ENCODE results near the gene TENM3.

TENM3 gene

GRCh38 chr4:182495645-182496385 is 252.6 kb downstream of the TENM3 start:
- Histone ChIP-seq H3K9me2 (ENCODE audit: low read depth, low read length) (no peaks in the 10 kb centered on the region), H3K27ac (ENCODE audit: low read depth, low read length, poor library complexity, severe bottlenecking) (no peak overlapping the region), H3K79me2 (ENCODE audit: insufficient read depth, low read length) (no peaks in the 10 kb centered on the region), H3F3A (ENCODE audit: insufficient read depth, low read length) (no peaks in the 10 kb centered on the region), H2AFZ (ENCODE audit: low read length) (no peak overlapping the region), H3K4me2 (ENCODE audit: low read length) (no peak overlapping the region), H3K36me3 (ENCODE audit: insufficient read depth, low read length) (no peaks in the 10 kb centered on the region), H3K4me3 (ENCODE audit: low read depth, low read length, poor library complexity, severe bottlenecking) (no peak overlapping the region), H3K27me3 (ENCODE audit: insufficient read depth, low read length) (0 out of 2 replicates have a peak, but pooled peaks cover 3% of the 10 kb centered on the region), H3K4me1 (ENCODE audit: insufficient read depth, low read length, severe bottlenecking) (no peaks in the 10 kb centered on the region), H3K9ac (ENCODE audit: low read length) (no peak overlapping the region), H4K20me1 (ENCODE audit: insufficient read depth, low read length) (no peaks in the 10 kb centered on the region), H3K9me3 (ENCODE audit: low read length) (no peaks in the 10 kb centered on the region)
- TF ChIP-seq CTCF (IDR thresholded peaks at IDR 0.05; ENCODE audit: low read length) (no peak), EZH2 (IDR thresholded peaks at IDR 0.05; ENCODE audit: borderline replicate concordance, low read length) (no peak)

- no peak overlapping the region for H3K27ac ChIP-seq (ENCODE audit: low read depth, low read length, poor library complexity, severe bottlenecking)
- H3K4me3 ChIP-seq (ENCODE audit: low read depth, low read length, poor library complexity, severe bottlenecking) = no peak overlapping the region
- H4K20me1 ChIP-seq (ENCODE audit: insufficient read depth, low read length) = no peaks in the 10 kb centered on the region
- no peaks in the 10 kb centered on the region for H3K9me2 ChIP-seq (ENCODE audit: low read depth, low read length)
- H3K9ac ChIP-seq (ENCODE audit: low read length) = no peak overlapping the region
- H3K79me2 ChIP-seq (ENCODE audit: insufficient read depth, low read length) = no peaks in the 10 kb centered on the region
- no peaks in the 10 kb centered on the region for H3K36me3 ChIP-seq (ENCODE audit: insufficient read depth, low read length)
- H2AFZ ChIP-seq (ENCODE audit: low read length) = no peak overlapping the region
- 0 out of 2 replicates have a peak, but pooled peaks cover 3% of the 10 kb centered on the region for H3K27me3 ChIP-seq (ENCODE audit: insufficient read depth, low read length)
- no peaks in the 10 kb centered on the region for H3K9me3 ChIP-seq (ENCODE audit: low read length)
- TF ChIP-seq EZH2 (IDR thresholded peaks at IDR 0.05; ENCODE audit: borderline replicate concordance, low read length) (no peak), CTCF (IDR thresholded peaks at IDR 0.05; ENCODE audit: low read length) (no peak)
- H3K4me1 ChIP-seq (ENCODE audit: insufficient read depth, low read length, severe bottlenecking) = no peaks in the 10 kb centered on the region
- H3K4me2 ChIP-seq (ENCODE audit: low read length) = no peak overlapping the region
- no peaks in the 10 kb centered on the region for H3F3A ChIP-seq (ENCODE audit: insufficient read depth, low read length)
These were observed 253.2 kb downstream of the TENM3 start for GRCh38 chr4:182496408-182496807.

GRCh38 chr4:182502064-182502463 is 258.9 kb downstream of the TENM3 start:
- Histone ChIP-seq H2AFZ (ENCODE audit: low read length) (no peak overlapping the region), H3K9me2 (ENCODE audit: low read depth, low read length) (no peaks in the 10 kb centered on the region), H3K27me3 (ENCODE audit: insufficient read depth, low read length) (no peaks in the 10 kb centered on the region), H3K27ac (ENCODE audit: low read depth, low read length, poor library complexity, severe bottlenecking) (no peak overlapping the region), H4K20me1 (ENCODE audit: insufficient read depth, low read length) (no peaks in the 10 kb centered on the region), H3K4me3 (ENCODE audit: low read depth, low read length, poor library complexity, severe bottlenecking) (no peak overlapping the region), H3K79me2 (ENCODE audit: insufficient read depth, low read length) (no peaks in the 10 kb centered on the region), H3K4me1 (ENCODE audit: insufficient read depth, low read length, severe bottlenecking) (no peaks in the 10 kb centered on the region), H3K36me3 (ENCODE audit: insufficient read depth, low read length) (no peaks in the 10 kb centered on the region), H3K9me3 (ENCODE audit: low read length) (no peaks in the 10 kb centered on the region), H3K4me2 (ENCODE audit: low read length) (no peak overlapping the region), H3K9ac (ENCODE audit: low read length) (no peak overlapping the region), H3F3A (ENCODE audit: insufficient read depth, low read length) (no peaks in the 10 kb centered on the region)
- TF ChIP-seq CTCF (IDR thresholded peaks at IDR 0.05; ENCODE audit: low read length) = no peak
- no peak for TF ChIP-seq EZH2 (IDR thresholded peaks at IDR 0.05; ENCODE audit: borderline replicate concordance, low read length)
